ENCODE results near the gene C1orf122. TPM values are rescaled to one million over a fixed set of nuclear protein-coding genes. Genes with fewer than 3 reads are reported as not detected.

Gene C1orf122
- total RNA-seq, 1 experiment from 2014 or later: 52.4 TPM

DNA sequence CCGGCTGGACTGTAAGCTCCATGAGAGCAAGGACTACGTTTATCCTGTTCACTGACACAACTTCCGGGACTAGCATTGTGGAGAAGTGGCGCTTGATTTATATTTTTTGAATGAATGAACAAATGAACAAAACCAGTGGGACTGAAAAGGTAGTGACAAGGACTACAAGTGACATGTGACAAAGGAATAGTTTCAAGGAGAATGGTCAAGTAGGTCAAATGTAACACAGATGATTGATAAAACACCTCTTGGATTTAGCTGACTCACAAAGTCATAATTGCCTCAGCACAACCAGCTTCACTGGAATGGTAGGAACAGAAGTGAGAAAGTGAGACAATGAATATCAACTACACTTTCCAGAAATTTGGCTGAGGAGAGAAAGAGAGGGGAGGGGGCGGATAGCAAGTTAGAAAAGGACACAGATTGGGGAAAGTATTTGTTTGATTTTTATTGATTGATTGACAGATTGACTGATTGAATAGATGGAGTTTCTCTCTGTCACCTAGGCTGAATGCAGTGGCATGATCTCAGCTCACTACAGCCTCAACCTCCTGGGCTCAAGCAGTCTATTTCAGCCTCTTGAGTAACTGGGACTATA, 37.6 kb downstream of the C1orf122 start:
- no peak for DNase-seq (ENCODE audit: low read depth)

DNA sequence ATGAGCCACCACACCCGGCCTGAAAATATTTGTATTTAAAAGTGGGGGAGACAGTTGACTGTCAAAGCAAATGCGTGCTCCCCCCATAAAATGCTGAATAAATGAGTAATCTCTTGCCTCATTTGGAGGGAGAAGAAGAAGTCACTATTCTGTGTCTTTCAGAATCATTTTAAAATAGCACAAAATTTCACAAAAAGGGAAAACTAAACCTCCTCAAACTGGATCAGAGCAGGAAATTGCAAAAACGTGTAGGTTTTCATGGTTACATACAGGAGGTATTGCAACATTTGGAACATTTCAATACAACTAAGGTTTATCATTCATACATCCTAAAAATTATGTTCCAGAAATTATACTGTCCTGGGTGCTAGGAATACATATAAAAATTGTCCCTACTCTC, 38.2 kb downstream of the C1orf122 start:
- DNase-seq (ENCODE audit: low read depth): no peak

DNA sequence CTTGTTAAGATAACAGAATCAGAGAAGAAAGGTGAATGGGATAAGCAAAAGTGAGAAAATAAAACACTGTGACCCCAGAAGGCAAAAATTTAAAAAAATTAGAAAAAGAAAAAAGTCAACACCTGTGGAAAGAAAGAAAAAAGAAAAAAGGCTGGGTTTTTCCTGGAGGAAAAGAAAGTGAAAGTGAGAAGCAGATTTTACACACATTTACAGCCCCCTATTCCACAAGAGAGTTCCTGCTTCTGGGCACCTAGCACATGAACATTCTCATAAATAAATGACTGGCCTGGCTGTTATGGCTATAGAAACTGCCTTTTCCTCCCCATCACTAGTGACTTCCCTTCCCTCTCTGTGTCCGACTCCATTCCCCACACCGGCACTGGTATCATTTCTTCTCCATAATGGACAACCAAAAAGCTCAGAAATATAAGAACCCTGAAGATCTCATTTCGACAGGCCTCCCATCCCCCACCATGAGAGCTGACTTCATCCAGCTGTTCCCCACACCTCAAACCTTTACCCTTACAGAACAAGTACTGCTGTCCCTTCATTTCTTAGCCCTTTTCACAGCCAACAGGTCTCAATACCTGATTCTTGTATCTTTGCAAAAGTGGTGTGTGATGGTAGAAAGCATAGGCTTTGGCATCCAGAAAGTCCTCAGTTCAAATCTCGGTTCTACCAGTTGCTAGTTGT, 39.2 kb downstream of the C1orf122 start:
- DNase-seq (ENCODE audit: low read depth): no peak

DNA sequence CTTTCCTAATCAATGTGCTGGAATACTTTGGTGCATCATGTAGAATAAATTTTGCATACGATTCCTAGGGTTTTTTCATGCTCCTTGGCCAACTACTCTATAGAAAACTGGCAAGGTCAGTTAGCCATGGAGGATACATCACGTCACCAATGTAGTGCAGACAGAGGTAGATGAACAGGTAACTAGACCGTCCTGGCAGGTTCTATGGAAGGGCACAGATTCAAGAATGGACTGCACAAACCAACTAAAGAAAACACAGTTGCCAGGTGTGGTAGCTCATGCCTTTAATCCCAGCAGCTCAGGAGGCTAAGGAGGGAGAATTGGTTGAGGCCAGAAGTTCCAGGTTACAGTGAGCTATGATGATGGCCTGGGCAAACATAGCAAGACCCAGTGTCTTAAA, 41.9 kb downstream of the C1orf122 start:
- no peak for DNase-seq (ENCODE audit: low read depth)

DNA sequence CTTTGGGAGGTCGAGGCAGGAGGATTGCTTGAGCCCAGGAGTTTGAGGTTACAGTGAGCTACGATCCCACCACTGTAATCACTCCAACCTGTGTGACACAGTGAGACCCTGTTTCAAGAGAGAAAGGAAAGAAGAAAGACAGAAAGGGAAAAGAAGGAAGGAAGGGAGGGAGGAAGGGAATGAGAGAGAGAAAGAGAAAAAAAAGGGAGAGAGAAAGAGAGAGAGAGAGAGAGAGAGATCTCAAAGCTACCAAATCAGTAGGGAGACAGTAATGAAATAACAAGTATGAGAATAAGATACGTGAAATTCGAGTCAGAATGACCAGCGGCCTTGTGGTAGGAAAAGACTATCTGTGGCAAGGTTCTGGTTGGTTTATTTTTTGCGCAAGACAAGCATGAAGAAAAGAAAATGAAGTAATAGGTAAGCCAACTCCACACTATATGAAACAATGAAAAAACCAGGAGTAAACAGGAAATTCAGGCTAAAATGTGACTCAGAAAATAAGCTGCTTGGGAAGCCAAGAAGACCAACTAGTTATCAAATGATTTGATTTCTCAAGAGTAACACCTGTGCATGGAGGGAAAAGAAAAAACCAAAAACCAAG, 42.9 kb downstream of the C1orf122 start:
- DNase-seq (ENCODE audit: low read depth): no peak

DNA sequence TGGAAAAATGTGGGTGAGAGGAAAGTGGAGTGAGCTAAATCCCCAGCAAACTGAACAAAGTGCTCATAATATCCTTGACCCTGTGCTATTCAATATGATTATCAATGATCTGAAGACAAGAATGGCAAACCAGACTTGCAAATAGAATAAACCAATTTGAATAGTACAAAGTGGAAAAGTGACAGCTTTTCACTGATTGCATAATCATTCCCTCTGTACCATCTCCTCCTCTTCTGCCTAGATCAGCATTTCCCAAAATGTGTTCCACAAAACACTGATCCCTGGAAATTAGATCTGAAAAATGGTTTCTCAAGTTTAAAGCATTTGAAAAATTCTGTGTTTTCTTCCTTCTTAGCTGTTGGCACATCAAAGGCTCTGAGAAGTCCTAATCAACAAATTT, 43.7 kb downstream of the C1orf122 start:
- DNase-seq (ENCODE audit: low read depth): no peak

DNA sequence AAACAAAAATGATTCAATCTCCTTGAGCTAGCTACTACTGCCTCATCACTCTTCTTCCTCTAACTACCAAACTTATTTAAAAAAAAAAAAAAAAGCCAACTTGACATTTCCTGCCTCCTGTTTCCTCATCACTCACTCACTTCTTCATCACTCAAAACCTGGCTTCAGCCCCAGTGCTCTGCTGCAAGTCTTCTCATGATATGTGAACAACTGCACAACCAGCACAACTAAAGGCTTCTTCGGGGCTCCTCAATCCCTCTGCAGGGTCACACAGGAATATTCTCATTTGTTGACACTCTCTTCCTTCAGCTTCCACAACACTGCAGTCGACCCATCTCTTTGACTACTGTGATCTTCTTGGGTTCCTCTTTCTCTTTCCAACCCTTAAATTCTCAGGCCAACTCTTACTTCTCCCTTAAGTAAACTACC, 44.2 kb downstream of the C1orf122 start:
- no peak for DNase-seq (ENCODE audit: low read depth)

DNA sequence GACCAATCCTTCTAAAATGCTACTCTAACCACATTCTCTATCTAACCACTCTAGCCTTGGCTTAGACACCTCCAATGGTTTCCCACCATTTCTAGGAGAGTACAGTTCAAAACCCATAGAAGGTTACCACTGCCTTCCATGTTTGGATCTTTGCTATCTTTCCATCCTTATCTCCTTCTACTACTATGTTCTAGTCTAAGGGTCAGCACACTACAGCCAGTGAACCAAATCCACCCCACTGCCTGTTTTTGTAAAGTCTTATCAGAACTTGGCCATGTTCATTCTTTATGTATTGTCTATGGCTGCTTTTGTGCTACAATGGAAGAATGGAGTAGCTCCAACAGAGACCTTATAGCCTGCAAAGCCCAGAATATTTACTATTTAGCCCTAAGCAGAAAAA, 45.6 kb downstream of the C1orf122 start:
- DNase-seq (ENCODE audit: low read depth): no peak

DNA sequence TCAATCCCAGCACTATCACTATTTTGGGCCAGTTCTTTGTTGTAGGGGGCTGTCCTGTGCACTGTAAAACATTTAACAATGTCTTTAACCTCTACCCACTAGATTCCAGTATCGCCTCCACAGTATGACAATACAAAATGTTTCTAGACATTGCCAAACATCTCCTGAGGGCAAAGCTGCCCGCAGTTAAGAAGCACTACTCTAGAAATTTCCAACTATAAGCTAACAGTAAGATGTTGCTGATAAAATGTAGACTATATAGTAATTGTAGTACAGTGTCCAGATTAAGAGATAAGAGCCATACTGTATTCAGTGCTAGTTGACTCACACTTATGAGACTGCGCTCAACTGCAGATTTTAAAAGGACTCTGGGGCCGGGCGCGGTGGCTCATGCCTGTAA, 46.8 kb downstream of the C1orf122 start:
- no peak for DNase-seq (ENCODE audit: low read depth)

Other genes starting within 250 kb of the C1orf122 start
- gene GNL2, start 211.9 kb upstream of the C1orf122 start, total RNA-seq (2014; rRNA removed; shearing (Covaris generic)): 61.0 and 76.7 TPM in 2 replicates
- gene RSPO1, start 172.9 kb upstream of the C1orf122 start, total RNA-seq (2014; rRNA removed; shearing (Covaris generic)): 0.10 TPM in 1 of 2 replicates, not detected in the other
- 42.8 and 48.3 TPM in 2 replicates for gene CDCA8, start 115.3 kb upstream of the C1orf122 start, total RNA-seq (2014; rRNA removed; shearing (Covaris generic))
- not detected in 2 replicates for gene EPHA10, start 42.7 kb upstream of the C1orf122 start, total RNA-seq (2014; rRNA removed; shearing (Covaris generic))
- 5.6 and 8.2 TPM in 2 replicates for gene MANEAL, start 13.9 kb upstream of the C1orf122 start, total RNA-seq (2014; rRNA removed; shearing (Covaris generic))
- 23.7 and 25.7 TPM in 2 replicates for gene YRDC, start 418 bp downstream of the C1orf122 start, total RNA-seq (2014; rRNA removed; shearing (Covaris generic))
- 3.0 and 3.5 TPM in 2 replicates for gene MTF1, start 51.8 kb downstream of the C1orf122 start, total RNA-seq (2014; rRNA removed; shearing (Covaris generic))
- gene INPP5B, start 139.3 kb downstream of the C1orf122 start, total RNA-seq (2014; rRNA removed; shearing (Covaris generic)): 13.4 and 14.1 TPM in 2 replicates
- 139 TPM in 2 replicates for gene SF3A3, start 182.2 kb downstream of the C1orf122 start, total RNA-seq (2014; rRNA removed; shearing (Covaris generic))
- 14.3 and 23.9 TPM in 2 replicates for gene FHL3, start 197.7 kb downstream of the C1orf122 start, total RNA-seq (2014; rRNA removed; shearing (Covaris generic))
- gene UTP11, start 204.9 kb downstream of the C1orf122 start, total RNA-seq (2014; rRNA removed; shearing (Covaris generic)): 63.1 and 72.9 TPM in 2 replicates
- not detected in 2 replicates for gene POU3F1, start 239.0 kb downstream of the C1orf122 start, total RNA-seq (2014; rRNA removed; shearing (Covaris generic))